ENCODE measurements around the gene FARSB. TPM values are rescaled to one million over a fixed set of nuclear protein-coding genes. Genes with fewer than 3 reads are reported as not detected.

FARSB gene
- polyA plus RNA-seq, 1 donor from 2014 or later: 15.2 TPM

DNA sequence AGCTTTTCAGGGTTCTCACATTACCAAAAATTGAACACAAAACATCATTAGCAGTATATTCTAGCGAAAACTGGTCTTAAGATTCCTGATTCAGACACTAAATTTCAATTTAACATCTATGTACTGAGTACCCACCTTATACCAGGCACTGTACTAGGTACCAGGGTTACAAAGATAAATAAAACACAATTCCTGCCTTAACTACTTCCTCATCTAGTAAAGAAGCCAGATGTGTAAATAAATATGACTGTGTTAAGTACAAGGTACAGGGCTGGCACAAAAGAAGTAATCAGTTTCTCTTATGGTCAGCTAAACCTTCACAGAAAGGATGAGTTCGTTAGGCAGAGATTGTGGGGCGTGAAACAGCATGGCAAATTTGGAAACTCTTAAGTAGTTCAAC lies 6.1 kb downstream of the FARSB start:
- no peaks in the 10 kb centered on the region for H3K27me3 ChIP-seq (ENCODE audit: insufficient read depth, low read depth, low read length)
- no peaks in the 10 kb centered on the region for H3K36me3 ChIP-seq (ENCODE audit: insufficient read depth, low read length)
- no peak overlapping the region for H2AFZ ChIP-seq (ENCODE audit: low read depth, low read length)
- no peaks in the 10 kb centered on the region for H3F3A ChIP-seq (ENCODE audit: insufficient read depth, low read length, poor library complexity, severe bottlenecking)
- H3K9me3 ChIP-seq (ENCODE audit: low read length): no peaks in the 10 kb centered on the region
- no peak overlapping the region for H3K9ac ChIP-seq (ENCODE audit: low read length)
- peaks cover 25% of the 10 kb centered on the region for H3K79me2 ChIP-seq (replicated peaks; ENCODE audit: insufficient read depth, low read length)
- TF ChIP-seq POLR2AphosphoS5 (IDR thresholded peaks at IDR 0.05) (no peak), EZH2 (IDR thresholded peaks at IDR 0.05; ENCODE audit: borderline replicate concordance, insufficient read depth, low read length, poor library complexity, severe bottlenecking) (no peak)
- H3K4me2 ChIP-seq (ENCODE audit: low read length): no peak overlapping the region
- H3K4me3 ChIP-seq (ENCODE audit: low read length): no peak overlapping the region
- H3K9me2 ChIP-seq (ENCODE audit: insufficient read depth, low read length): no peaks in the 10 kb centered on the region
- H4K20me1 ChIP-seq (ENCODE audit: insufficient read depth): no peaks in the 10 kb centered on the region
- no peak overlapping the region for H3K27ac ChIP-seq (ENCODE audit: low read length)

DNA sequence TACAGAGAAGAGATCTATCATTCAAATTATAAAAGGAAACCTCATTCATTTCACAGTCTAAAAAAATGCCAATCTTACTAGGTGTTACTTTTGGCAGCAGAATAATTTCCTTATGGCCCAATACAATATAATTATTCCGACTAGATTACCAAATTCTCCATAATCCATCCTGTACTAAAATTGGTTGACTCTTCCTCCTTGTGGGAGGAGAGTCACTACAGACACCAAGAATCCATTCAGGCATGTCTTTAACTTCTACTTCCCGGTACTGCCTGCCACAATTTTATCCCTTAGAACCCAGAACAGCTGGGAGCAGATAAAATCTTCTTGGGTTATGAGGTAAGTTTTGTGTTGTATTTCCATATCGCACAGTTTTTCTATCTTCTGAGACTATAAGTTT lies 9.9 kb downstream of the FARSB start:
- H3K9ac ChIP-seq (ENCODE audit: low read length): no peak overlapping the region
- no peaks in the 10 kb centered on the region for H3K9me2 ChIP-seq (ENCODE audit: insufficient read depth, low read length)
- no peaks in the 10 kb centered on the region for H4K20me1 ChIP-seq (ENCODE audit: insufficient read depth)
- no peaks in the 10 kb centered on the region for H3F3A ChIP-seq (ENCODE audit: insufficient read depth, low read length, poor library complexity, severe bottlenecking)
- peaks cover 8% of the 10 kb centered on the region for H3K79me2 ChIP-seq (replicated peaks; ENCODE audit: insufficient read depth, low read length)
- no peaks in the 10 kb centered on the region for H3K9me3 ChIP-seq (ENCODE audit: low read length)
- no peak overlapping the region for H2AFZ ChIP-seq (ENCODE audit: low read depth, low read length)
- H3K36me3 ChIP-seq (ENCODE audit: insufficient read depth, low read length): no peaks in the 10 kb centered on the region
- TF ChIP-seq EZH2 (IDR thresholded peaks at IDR 0.05; ENCODE audit: borderline replicate concordance, insufficient read depth, low read length, poor library complexity, severe bottlenecking): no peak
- TF ChIP-seq EP300 (conservative IDR thresholded peaks at IDR 0.05; ENCODE audit: poor library complexity, severe bottlenecking): no peak
- TF ChIP-seq, protein P1, sequence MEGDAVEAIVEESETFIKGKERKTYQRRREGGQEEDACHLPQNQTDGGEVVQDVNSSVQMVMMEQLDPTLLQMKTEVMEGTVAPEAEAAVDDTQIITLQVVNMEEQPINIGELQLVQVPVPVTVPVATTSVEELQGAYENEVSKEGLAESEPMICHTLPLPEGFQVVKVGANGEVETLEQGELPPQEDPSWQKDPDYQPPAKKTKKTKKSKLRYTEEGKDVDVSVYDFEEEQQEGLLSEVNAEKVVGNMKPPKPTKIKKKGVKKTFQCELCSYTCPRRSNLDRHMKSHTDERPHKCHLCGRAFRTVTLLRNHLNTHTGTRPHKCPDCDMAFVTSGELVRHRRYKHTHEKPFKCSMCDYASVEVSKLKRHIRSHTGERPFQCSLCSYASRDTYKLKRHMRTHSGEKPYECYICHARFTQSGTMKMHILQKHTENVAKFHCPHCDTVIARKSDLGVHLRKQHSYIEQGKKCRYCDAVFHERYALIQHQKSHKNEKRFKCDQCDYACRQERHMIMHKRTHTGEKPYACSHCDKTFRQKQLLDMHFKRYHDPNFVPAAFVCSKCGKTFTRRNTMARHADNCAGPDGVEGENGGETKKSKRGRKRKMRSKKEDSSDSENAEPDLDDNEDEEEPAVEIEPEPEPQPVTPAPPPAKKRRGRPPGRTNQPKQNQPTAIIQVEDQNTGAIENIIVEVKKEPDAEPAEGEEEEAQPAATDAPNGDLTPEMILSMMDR (IDR thresholded peaks at IDR 0.05; ENCODE audit: poor library complexity, severe bottlenecking): no peak
- no peak overlapping the region for H3K4me3 ChIP-seq (ENCODE audit: low read length)
- H3K27me3 ChIP-seq (ENCODE audit: insufficient read depth, low read depth, low read length): no peaks in the 10 kb centered on the region
- H3K27ac ChIP-seq (ENCODE audit: low read length): no peak overlapping the region
- H3K4me2 ChIP-seq (ENCODE audit: low read length): no peak overlapping the region

DNA sequence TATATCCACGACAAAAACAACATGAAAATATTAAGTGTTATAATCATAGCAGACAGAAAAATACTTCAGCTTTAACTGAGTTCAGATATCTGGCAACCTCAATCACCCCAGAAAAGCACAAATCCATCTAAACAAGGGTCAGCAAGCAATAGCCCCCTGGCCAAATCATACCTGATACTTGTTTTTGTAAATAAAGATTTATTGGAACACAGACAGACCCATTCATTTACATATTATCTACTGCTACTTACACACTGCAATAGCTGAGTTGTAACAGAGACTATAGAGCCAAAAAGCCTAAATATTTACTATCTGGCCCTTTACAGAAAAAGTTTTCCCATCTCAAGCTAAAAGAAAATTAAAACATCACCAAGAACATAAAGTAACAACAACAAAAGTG lies 12.8 kb downstream of the FARSB start:
- TF ChIP-seq SMC3 (conservative IDR thresholded peaks at IDR 0.05; ENCODE audit: poor library complexity) (no peak), POLR2AphosphoS5 (IDR thresholded peaks at IDR 0.05) (no peak), MXI1 (conservative IDR thresholded peaks at IDR 0.05; ENCODE audit: poor library complexity, severe bottlenecking) (no peak), RAD21 (conservative IDR thresholded peaks at IDR 0.05) (no peak), EP300 (conservative IDR thresholded peaks at IDR 0.05; ENCODE audit: poor library complexity, severe bottlenecking) (no peak), TAF1 (IDR thresholded peaks at IDR 0.05; ENCODE audit: low read depth) (no peak), EZH2 (IDR thresholded peaks at IDR 0.05; ENCODE audit: borderline replicate concordance, insufficient read depth, low read length, poor library complexity, severe bottlenecking) (no peak)
- TF ChIP-seq, protein P1 (IDR thresholded peaks at IDR 0.05; ENCODE audit: poor library complexity, severe bottlenecking): no peak
- TF ChIP-seq, protein P2, sequence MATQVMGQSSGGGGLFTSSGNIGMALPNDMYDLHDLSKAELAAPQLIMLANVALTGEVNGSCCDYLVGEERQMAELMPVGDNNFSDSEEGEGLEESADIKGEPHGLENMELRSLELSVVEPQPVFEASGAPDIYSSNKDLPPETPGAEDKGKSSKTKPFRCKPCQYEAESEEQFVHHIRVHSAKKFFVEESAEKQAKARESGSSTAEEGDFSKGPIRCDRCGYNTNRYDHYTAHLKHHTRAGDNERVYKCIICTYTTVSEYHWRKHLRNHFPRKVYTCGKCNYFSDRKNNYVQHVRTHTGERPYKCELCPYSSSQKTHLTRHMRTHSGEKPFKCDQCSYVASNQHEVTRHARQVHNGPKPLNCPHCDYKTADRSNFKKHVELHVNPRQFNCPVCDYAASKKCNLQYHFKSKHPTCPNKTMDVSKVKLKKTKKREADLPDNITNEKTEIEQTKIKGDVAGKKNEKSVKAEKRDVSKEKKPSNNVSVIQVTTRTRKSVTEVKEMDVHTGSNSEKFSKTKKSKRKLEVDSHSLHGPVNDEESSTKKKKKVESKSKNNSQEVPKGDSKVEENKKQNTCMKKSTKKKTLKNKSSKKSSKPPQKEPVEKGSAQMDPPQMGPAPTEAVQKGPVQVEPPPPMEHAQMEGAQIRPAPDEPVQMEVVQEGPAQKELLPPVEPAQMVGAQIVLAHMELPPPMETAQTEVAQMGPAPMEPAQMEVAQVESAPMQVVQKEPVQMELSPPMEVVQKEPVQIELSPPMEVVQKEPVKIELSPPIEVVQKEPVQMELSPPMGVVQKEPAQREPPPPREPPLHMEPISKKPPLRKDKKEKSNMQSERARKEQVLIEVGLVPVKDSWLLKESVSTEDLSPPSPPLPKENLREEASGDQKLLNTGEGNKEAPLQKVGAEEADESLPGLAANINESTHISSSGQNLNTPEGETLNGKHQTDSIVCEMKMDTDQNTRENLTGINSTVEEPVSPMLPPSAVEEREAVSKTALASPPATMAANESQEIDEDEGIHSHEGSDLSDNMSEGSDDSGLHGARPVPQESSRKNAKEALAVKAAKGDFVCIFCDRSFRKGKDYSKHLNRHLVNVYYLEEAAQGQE (IDR thresholded peaks at IDR 0.05; ENCODE audit: borderline replicate concordance): no peak
- Histone ChIP-seq H3K36me3 (ENCODE audit: insufficient read depth, low read length) (no peaks in the 10 kb centered on the region), H3K9me2 (ENCODE audit: insufficient read depth, low read length) (no peaks in the 10 kb centered on the region), H3K9me3 (ENCODE audit: low read length) (no peaks in the 10 kb centered on the region), H4K20me1 (ENCODE audit: insufficient read depth) (no peaks in the 10 kb centered on the region), H3K4me2 (ENCODE audit: low read length) (no peak overlapping the region), H3K27ac (ENCODE audit: low read length) (no peak overlapping the region), H2AFZ (ENCODE audit: low read depth, low read length) (no peak overlapping the region), H3K79me2 (replicated peaks; ENCODE audit: insufficient read depth, low read length) (no peaks in the 10 kb centered on the region), H3F3A (ENCODE audit: insufficient read depth, low read length, poor library complexity, severe bottlenecking) (no peaks in the 10 kb centered on the region), H3K4me3 (ENCODE audit: low read length) (no peak overlapping the region), H3K27me3 (ENCODE audit: insufficient read depth, low read depth, low read length) (no peaks in the 10 kb centered on the region), H3K9ac (ENCODE audit: low read length) (no peak overlapping the region)

All from neural cell (in vitro differentiated cells).